ENCODE results near the gene CFH. TPM values are rescaled to one million over a fixed set of nuclear protein-coding genes. Genes with fewer than 3 reads are reported as not detected.

The CFH gene
- total and polyA plus RNA-seq, 10 of the 15 experiments (the other 5 are each of a cell fraction or from before 2014, with no cell fraction given), result 0.46 TPM; not detected in 9

DNA sequence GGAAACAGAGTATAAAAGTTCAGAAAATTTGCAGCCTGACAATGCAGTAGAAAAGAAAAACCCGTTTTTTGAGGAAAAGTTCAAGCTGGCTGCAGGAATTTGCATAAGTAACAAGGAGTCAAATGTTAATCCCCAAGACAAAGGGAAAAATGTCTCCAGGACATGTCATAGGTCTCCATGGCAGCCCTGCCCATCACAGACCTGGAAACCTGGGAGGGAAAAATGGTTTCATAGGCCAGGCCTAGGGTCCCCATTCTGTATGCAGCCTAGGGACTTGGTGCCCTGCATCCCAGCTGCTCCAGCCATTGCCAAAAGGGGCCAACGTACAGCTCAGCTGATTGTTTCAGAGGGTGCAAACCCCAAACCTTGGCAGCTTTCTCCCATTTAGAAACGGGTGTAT is 40.0 kb upstream of the CFH start:
- intact Hi-C loops (cut with micrococcal nuclease; ENCODE audit: unreplicated experiment) (no loop called here), in situ Hi-C loops (cut with MboI) (no loop called here)
- H3K4me2 ChIP-seq (ENCODE audit: control insufficient read depth, insufficient read depth), result no peak overlapping the region
- no peaks in the 10 kb centered on the region for H3K9me3 ChIP-seq (replicated peaks; ENCODE audit: control insufficient read depth, insufficient read depth, low read length)
- H3K79me2 ChIP-seq (ENCODE audit: control insufficient read depth, insufficient read depth, low read length), result no peaks in the 10 kb centered on the region
- no peak for DNase-seq (ENCODE audit: low read depth, low spot score)
- no peak overlapping the region for H2AFZ ChIP-seq (ENCODE audit: control insufficient read depth, low read depth, low read length)
- ChIA-PET CTCF (no interaction called here), RAD21 (ENCODE audit: unreplicated experiment) (no interaction called here), SMC1A (ENCODE audit: uncharacterized antibody, unreplicated experiment) (no interaction called here), POLR2A (no interaction called here)
- no peak overlapping the region for H3K27ac ChIP-seq (ENCODE audit: control insufficient read depth, insufficient read depth)
- no peak for ATAC-seq
- WGBS (ENCODE audit: insufficient coverage, insufficient replicate concordance, low lambda C conversion rate, missing lambda C conversion rate), result 2% methylated on average over 3 of the region's 3 CpGs
- TF ChIP-seq RCOR1 (conservative IDR thresholded peaks at IDR 0.05; ENCODE audit: low read depth, low read length) (no peak), RB1 (IDR thresholded peaks at IDR 0.05; ENCODE audit: borderline replicate concordance) (no peak), CHD1 (IDR thresholded peaks at IDR 0.05; ENCODE audit: low read depth, low read length) (no peak), MTA3 (IDR thresholded peaks at IDR 0.05; ENCODE audit: borderline replicate concordance, low read length) (no peak)
- TF ChIP-seq, protein P1, sequence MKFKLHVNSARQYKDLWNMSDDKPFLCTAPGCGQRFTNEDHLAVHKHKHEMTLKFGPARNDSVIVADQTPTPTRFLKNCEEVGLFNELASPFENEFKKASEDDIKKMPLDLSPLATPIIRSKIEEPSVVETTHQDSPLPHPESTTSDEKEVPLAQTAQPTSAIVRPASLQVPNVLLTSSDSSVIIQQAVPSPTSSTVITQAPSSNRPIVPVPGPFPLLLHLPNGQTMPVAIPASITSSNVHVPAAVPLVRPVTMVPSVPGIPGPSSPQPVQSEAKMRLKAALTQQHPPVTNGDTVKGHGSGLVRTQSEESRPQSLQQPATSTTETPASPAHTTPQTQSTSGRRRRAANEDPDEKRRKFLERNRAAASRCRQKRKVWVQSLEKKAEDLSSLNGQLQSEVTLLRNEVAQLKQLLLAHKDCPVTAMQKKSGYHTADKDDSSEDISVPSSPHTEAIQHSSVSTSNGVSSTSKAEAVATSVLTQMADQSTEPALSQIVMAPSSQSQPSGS (IDR thresholded peaks at IDR 0.05; ENCODE audit: low read length), result no peak
- TF ChIP-seq, protein P2, sequence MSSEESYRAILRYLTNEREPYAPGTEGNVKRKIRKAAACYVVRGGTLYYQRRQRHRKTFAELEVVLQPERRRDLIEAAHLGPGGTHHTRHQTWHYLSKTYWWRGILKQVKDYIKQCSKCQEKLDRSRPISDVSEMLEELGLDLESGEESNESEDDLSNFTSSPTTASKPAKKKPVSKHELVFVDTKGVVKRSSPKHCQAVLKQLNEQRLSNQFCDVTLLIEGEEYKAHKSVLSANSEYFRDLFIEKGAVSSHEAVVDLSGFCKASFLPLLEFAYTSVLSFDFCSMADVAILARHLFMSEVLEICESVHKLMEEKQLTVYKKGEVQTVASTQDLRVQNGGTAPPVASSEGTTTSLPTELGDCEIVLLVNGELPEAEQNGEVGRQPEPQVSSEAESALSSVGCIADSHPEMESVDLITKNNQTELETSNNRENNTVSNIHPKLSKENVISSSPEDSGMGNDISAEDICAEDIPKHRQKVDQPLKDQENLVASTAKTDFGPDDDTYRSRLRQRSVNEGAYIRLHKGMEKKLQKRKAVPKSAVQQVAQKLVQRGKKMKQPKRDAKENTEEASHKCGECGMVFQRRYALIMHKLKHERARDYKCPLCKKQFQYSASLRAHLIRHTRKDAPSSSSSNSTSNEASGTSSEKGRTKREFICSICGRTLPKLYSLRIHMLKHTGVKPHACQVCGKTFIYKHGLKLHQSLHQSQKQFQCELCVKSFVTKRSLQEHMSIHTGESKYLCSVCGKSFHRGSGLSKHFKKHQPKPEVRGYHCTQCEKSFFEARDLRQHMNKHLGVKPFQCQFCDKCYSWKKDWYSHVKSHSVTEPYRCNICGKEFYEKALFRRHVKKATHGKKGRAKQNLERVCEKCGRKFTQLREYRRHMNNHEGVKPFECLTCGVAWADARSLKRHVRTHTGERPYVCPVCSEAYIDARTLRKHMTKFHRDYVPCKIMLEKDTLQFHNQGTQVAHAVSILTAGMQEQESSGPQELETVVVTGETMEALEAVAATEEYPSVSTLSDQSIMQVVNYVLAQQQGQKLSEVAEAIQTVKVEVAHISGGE (CRISPR knock-in tag; IDR thresholded peaks at IDR 0.05), result no peak
- H3K9ac ChIP-seq (ENCODE audit: control insufficient read depth, insufficient read depth, low read length), result no peak overlapping the region
- H3K4me1 ChIP-seq (ENCODE audit: control insufficient read depth, insufficient read depth, low read length), result no peaks in the 10 kb centered on the region
- no TSS peak for BruUV-seq (replicated peaks)
- no peak for FAIRE-seq
- peaks cover 0 to 18% of the 10 kb centered on the region in 2 experiments; a peak in 3 of 4 replicates for H3K27me3 ChIP-seq (replicated peaks in 1 of 2; ENCODE audit: control insufficient read depth in 2 of 2, insufficient read depth in 2 of 2, low read length in 1 of 2)
- no peaks in the 10 kb centered on the region for H3K36me3 ChIP-seq (ENCODE audit: control insufficient read depth in 2 of 2, insufficient read depth in 2 of 2, low read length in 1 of 2)
- no peaks in the 10 kb centered on the region for H4K20me1 ChIP-seq (ENCODE audit: control insufficient read depth, insufficient read depth)
- H3K4me3 ChIP-seq, result no peak overlapping the region

Data from GM12878 (cell line).